WTC11 (cell line): ENCODE measurements around the gene ARFGAP2. TPM values are rescaled to one million over a fixed set of nuclear protein-coding genes. Genes with fewer than 3 reads are reported as not detected.

Experiments used
- ATAC-seq: fragments of 200-7000 bp; cut with Tn5 transposase; 2 replicates; pipeline ENCODE4 v1.10.0; 2021; ENCODE audit warnings: mild to moderate bottlenecking, moderate library complexity
- CTCF ChIA-PET: fragments of 300-600 bp; sonication (Branson Sonifier 250); formaldehyde crosslinking; loops from one replicate; lab custom pipeline; 2021; ENCODE audit warnings: antibody characterized with exemption; lab: Charles Lee
- POLR2A ChIA-PET: fragments of 350-600 bp; sonication (Branson Sonifier 250); formaldehyde crosslinking; loops from one replicate; lab custom pipeline; 2021; ENCODE audit warnings: antibody characterized with exemption; lab: Charles Lee
- DNase-seq: peaks from one replicate; pipeline ENCODE4 v3.0.0; 2021; ENCODE audit warnings: low spot score
- H3K27ac Mint-ChIP-seq: 2 replicates; pipeline ENCODE4 v1.8.0; 2021; ENCODE audit warnings: mixed read lengths
- H3K27me3 Mint-ChIP-seq: 2 replicates; pipeline ENCODE4 v1.8.0; 2021; ENCODE audit warnings: low read depth, mild to moderate bottlenecking, moderate library complexity, mixed read lengths
- H3K36me3 Mint-ChIP-seq: 2 replicates; pipeline ENCODE4 v1.8.0; 2021; ENCODE audit warnings: mixed read lengths
- H3K4me1 Mint-ChIP-seq: 2 replicates; pipeline ENCODE4 v1.8.0; 2022; ENCODE audit warnings: mixed read lengths
- H3K4me3 Mint-ChIP-seq: 2 replicates; pipeline ENCODE4 v1.8.0; 2021; ENCODE audit warnings: mild to moderate bottlenecking, moderate library complexity, mixed read lengths
- H3K9me3 Mint-ChIP-seq: 2 replicates; pipeline ENCODE4 v1.8.0; 2021; ENCODE audit warnings: mixed read lengths
- AFF4 ChIP-seq: sonication (generic); formaldehyde crosslinking; IDR thresholded peaks from 2 replicates; pipeline ENCODE4 v1.8.1; 2023; ENCODE audit warnings: mild to moderate bottlenecking, missing genetic modification reagents, borderline replicate concordance
- ATF6 ChIP-seq: sonication (generic); formaldehyde crosslinking; IDR thresholded peaks from 2 replicates; pipeline ENCODE4 v1.8.1; 2023; ENCODE audit warnings: mild to moderate bottlenecking, missing genetic modification reagents
- E2F1 ChIP-seq: sonication (generic); formaldehyde crosslinking; IDR thresholded peaks from 2 replicates; pipeline ENCODE4 v1.8.0; 2022; ENCODE audit warnings: mild to moderate bottlenecking, missing genetic modification reagents
- EMX1 ChIP-seq: fragments of 250-450 bp; sonication (Bioruptor Pico); IDR thresholded peaks from 2 replicates; pipeline ENCODE4 v1.8.0; 2021; ENCODE audit warnings: mild to moderate bottlenecking
- FOXP4 ChIP-seq: sonication (generic); formaldehyde crosslinking; IDR thresholded peaks from 2 replicates; pipeline ENCODE4 v1.8.0; 2022; ENCODE audit warnings: mild to moderate bottlenecking, missing genetic modification reagents
- MLX ChIP-seq: sonication (generic); formaldehyde crosslinking; IDR thresholded peaks from 2 replicates; pipeline ENCODE4 v1.8.1; 2023; ENCODE audit warnings: mild to moderate bottlenecking, missing genetic modification reagents, moderate library complexity
- NFE2L1 ChIP-seq: sonication (generic); formaldehyde crosslinking; IDR thresholded peaks from 2 replicates; pipeline ENCODE4 v1.8.1; 2023; ENCODE audit warnings: missing genetic modification reagents
- RELA ChIP-seq: sonication (generic); formaldehyde crosslinking; IDR thresholded peaks from 2 replicates; pipeline ENCODE4 v1.8.1; 2022; ENCODE audit warnings: missing genetic modification reagents, mild to moderate bottlenecking, borderline replicate concordance
- RORB ChIP-seq: fragments of 250-450 bp; sonication (Bioruptor Pico); IDR thresholded peaks from 2 replicates; pipeline ENCODE4 v1.9.0; 2021; ENCODE audit warnings: mild to moderate bottlenecking
- SOX15 ChIP-seq: fragments of 250-450 bp; sonication (Bioruptor Pico); IDR thresholded peaks from 2 replicates; pipeline ENCODE4 v1.9.0; 2021; ENCODE audit warnings: mild to moderate bottlenecking
- ZBTB43 ChIP-seq: sonication (generic); formaldehyde crosslinking; IDR thresholded peaks from 2 replicates; pipeline ENCODE4 v1.8.1; 2023; ENCODE audit warnings: mild to moderate bottlenecking, missing genetic modification reagents
- ZNF138 ChIP-seq: sonication (generic); formaldehyde crosslinking; conservative IDR thresholded peaks from 2 replicates; pipeline ENCODE4 v1.8.1; 2022; ENCODE audit warnings: mild to moderate bottlenecking, moderate library complexity, missing genetic modification reagents
- ZNF281 ChIP-seq: sonication (generic); formaldehyde crosslinking; IDR thresholded peaks from 2 replicates; pipeline ENCODE4 v1.8.0; 2023; ENCODE audit warnings: mild to moderate bottlenecking, missing genetic modification reagents
- ZNF532 ChIP-seq: fragments of 250-450 bp; sonication (Bioruptor Pico); IDR thresholded peaks from 2 replicates; pipeline ENCODE4 v1.9.0; 2021; ENCODE audit warnings: mild to moderate bottlenecking, borderline replicate concordance
- total RNA-seq: library from RNA; stranded (reverse); gene quantifications from 3 replicates; pipeline ENCODE4 v1.2.3, GENCODE V29; 2021

ARFGAP2 gene
- total RNA-seq, 1 experiment from 2014 or later: 73.0 TPM

GRCh38 chr11:47132981-47133380 is 43.7 kb downstream of the ARFGAP2 start:
- TF ChIP-seq ZBTB43 (CRISPR knock-in tag) (no peak), AFF4 (CRISPR knock-in tag) (no peak), EMX1 (CRISPR knock-in tag) (no peak), ZNF138 (CRISPR knock-in tag) (no peak), ZNF281 (CRISPR knock-in tag) (no peak), RELA (CRISPR knock-in tag) (no peak), E2F1 (no peak), NFE2L1 (no peak)
- POLR2A ChIA-PET: interaction anchor here (0.6 kb wide), 1 partner anchor 14 kb away, joined by 3 read pairs; no protein-coding TSS in a partner anchor
- no peaks in the 10 kb centered on the region for H3K9me3 Mint-ChIP-seq
- CTCF ChIA-PET: interaction anchor here (1.2 kb wide), 1 partner anchor 20 kb away, joined by 4 read pairs; no protein-coding TSS in a partner anchor
- DNase-seq: no peak
- peaks cover 19% of the 10 kb centered on the region for H3K4me1 Mint-ChIP-seq
- H3K36me3 Mint-ChIP-seq: peaks cover 1% of the 10 kb centered on the region; the same call in 1 of the 2 replicates
- no peaks in the 10 kb centered on the region for H3K27me3 Mint-ChIP-seq
- no peak for ATAC-seq
- no peak overlapping the region for H3K4me3 Mint-ChIP-seq
- H3K27ac Mint-ChIP-seq: no peak overlapping the region

- Mint-ChIP-seq H3K27me3 (no peaks in the 10 kb centered on the region), H3K27ac (no peak overlapping the region), H3K36me3 (no peaks in the 10 kb centered on the region), H3K4me3 (no peak overlapping the region), H3K9me3 (no peaks in the 10 kb centered on the region), H3K4me1 (peaks cover 21% of the 10 kb centered on the region)
- POLR2A ChIA-PET: no interaction called here
- no peak for ATAC-seq
- DNase-seq: no peak
- CTCF ChIA-PET: no interaction called here
- TF ChIP-seq ATF6 (CRISPR knock-in tag) (no peak), SOX15 (CRISPR knock-in tag) (no peak), FOXP4 (CRISPR knock-in tag) (no peak), ZNF532 (CRISPR knock-in tag) (no peak), RORB (CRISPR knock-in tag) (no peak), MLX (CRISPR knock-in tag) (no peak)
Measured at GRCh38 chr11:47132490-47132889, 44.2 kb downstream of the ARFGAP2 start.
